ENCODE data around the gene COQ5. TPM values are rescaled to one million over a fixed set of nuclear protein-coding genes. Genes with fewer than 3 reads are reported as not detected.

Gene COQ5
- total RNA-seq, 1 experiment from 2014 or later, result 32.2 TPM

DNA sequence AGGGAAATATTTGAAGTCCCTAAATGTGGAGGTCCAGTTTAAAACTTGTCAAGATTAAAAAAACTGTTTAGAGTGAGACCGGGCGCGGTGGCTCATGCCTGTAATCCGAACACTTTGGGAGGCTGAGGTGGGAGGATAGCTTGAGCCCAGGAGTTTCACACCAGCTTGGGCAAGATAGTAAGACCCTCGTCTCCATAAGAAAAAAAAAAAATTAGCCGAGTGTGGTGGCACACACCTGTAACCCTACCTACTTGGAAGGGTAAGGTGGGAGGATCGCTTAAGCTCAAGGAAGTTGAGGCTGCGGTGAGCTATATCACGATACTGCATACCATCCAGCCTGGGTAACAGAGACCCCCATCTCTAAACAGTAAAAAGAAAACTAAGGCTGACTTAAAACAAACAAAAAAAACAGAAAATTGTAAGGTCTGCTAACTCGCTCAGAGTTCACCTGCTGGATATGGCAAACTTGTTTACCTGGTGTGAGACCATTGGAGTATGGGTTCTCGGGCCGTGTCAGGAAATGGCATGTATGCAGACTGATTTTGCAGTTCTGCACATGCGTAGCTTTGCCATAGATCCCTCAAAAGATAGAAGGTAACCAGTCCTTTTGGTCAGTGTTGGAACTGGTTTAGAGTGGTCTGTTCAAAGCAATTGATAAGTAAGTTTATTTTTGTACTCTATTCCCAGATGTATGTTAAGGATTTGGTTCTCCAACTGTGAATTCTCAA is 7.3 kb upstream of the COQ5 start:
- Histone ChIP-seq H3K9me2 (ENCODE audit: insufficient read depth) (no peaks in the 10 kb centered on the region), H3F3A (ENCODE audit: insufficient read depth, low read depth) (peaks cover 24% of the 10 kb centered on the region; the same call in 1 of the 2 replicates), H3K36me3 (ENCODE audit: low read depth) (peaks cover 27% of the 10 kb centered on the region; the same call in 1 of the 2 replicates), H4K20me1 (ENCODE audit: insufficient read depth) (peaks cover 60% of the 10 kb centered on the region), H3K9me3 (ENCODE audit: insufficient read depth, low read depth) (no peaks in the 10 kb centered on the region), H3K79me2 (ENCODE audit: low read depth) (peaks cover 71% of the 10 kb centered on the region), H3K4me1 (replicated peaks; ENCODE audit: insufficient read depth) (peaks cover 44% of the 10 kb centered on the region), H3K27ac (no peak overlapping the region), H3K27me3 (ENCODE audit: insufficient read depth, low read depth) (no peaks in the 10 kb centered on the region), H2AFZ (no peak overlapping the region), H3K4me3 (peak overlapping the region; percentile 97), H3K4me2 (peak overlapping the region; percentile 92)
- ChIA-PET CTCF (interaction anchor here (0.6 kb wide), 1 partner anchor 215 kb away, joined by 6 read pairs; no protein-coding TSS in a partner anchor), POLR2A (ENCODE audit: unreplicated experiment) (interaction anchor here (0.7 kb wide), 1 partner anchor 1134 kb away, joined by 6 read pairs; no protein-coding TSS in a partner anchor)
- BruUV-seq (replicated peaks), result no TSS peak
- DNase-seq, result no peak
- no peak for TF ChIP-seq EZH2 (IDR thresholded peaks at IDR 0.05; ENCODE audit: low read depth)
- TF ChIP-seq, protein P1, sequence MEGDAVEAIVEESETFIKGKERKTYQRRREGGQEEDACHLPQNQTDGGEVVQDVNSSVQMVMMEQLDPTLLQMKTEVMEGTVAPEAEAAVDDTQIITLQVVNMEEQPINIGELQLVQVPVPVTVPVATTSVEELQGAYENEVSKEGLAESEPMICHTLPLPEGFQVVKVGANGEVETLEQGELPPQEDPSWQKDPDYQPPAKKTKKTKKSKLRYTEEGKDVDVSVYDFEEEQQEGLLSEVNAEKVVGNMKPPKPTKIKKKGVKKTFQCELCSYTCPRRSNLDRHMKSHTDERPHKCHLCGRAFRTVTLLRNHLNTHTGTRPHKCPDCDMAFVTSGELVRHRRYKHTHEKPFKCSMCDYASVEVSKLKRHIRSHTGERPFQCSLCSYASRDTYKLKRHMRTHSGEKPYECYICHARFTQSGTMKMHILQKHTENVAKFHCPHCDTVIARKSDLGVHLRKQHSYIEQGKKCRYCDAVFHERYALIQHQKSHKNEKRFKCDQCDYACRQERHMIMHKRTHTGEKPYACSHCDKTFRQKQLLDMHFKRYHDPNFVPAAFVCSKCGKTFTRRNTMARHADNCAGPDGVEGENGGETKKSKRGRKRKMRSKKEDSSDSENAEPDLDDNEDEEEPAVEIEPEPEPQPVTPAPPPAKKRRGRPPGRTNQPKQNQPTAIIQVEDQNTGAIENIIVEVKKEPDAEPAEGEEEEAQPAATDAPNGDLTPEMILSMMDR (conservative IDR thresholded peaks at IDR 0.05), result no peak
- intact Hi-C loops (cut with micrococcal nuclease; ENCODE audit: unreplicated experiment), result no loop called here

DNA sequence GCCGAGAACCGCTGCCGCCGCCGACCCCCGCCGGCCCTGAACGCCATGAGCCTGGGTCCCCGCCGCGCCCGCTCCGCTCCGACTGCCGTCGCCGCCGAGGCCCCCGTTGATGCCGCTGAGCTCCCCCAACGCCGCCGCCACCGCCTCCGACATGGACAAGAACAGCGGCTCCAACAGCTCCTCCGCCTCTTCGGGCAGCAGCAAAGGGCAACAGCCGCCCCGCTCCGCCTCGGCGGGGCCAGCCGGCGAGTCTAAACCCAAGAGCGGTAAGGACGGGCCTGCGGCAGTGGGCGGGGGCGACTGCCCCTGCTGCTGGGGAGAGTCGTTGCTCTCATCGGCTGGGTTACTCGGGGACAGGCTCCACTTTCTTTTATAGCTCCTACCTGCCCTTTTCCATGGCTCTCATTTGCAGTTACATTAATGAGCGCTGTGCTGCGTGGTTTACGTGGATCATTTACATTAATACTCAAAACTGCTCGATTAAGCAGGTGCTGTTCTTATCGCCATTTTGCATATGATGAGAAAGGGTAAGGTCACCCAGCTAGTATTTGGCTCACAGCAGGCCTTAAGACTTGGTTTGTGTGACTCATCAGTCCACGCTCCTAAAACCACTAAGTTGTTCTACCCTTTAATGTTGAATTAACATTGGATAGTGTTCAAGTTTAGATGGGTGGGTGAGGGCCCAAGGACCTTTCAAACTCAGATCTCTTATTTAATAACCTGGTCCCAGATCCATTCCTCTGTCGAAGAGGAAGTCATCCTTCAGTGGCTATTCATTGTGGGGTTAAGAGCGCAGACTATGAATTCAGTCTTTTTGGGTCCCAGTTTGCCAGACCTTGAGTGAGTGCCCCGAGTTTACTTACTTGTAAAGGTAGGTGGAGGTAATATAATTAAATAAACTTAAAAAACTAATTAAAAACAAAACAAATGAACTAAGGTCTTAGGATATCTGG is 6.0 kb upstream of the COQ5 start:
- H3K36me3 ChIP-seq (ENCODE audit: low read depth), result peaks cover 22% of the 10 kb centered on the region; the same call in 1 of the 2 replicates
- DNase-seq, result peak; percentile 42 to 73
- H3K27ac ChIP-seq, result peak overlapping the region; percentile 60
- peak overlapping the region; percentile 79 for H2AFZ ChIP-seq
- no peaks in the 10 kb centered on the region for H3K9me2 ChIP-seq (ENCODE audit: insufficient read depth)
- TF ChIP-seq, protein P1 (conservative IDR thresholded peaks at IDR 0.05), result no peak
- TF ChIP-seq EZH2 (IDR thresholded peaks at IDR 0.05; ENCODE audit: low read depth), result no peak
- H4K20me1 ChIP-seq (ENCODE audit: insufficient read depth), result peaks cover 47% of the 10 kb centered on the region
- intact Hi-C loops (cut with micrococcal nuclease; ENCODE audit: unreplicated experiment), result loop anchor here (1.0 kb wide), 1 partner anchor 61 kb away; no protein-coding TSS in a partner anchor
- TSS peak; percentile 35 for BruUV-seq (replicated peaks)
- H3K79me2 ChIP-seq (ENCODE audit: low read depth), result peaks cover 58% of the 10 kb centered on the region
- H3K4me1 ChIP-seq (replicated peaks; ENCODE audit: insufficient read depth), result peaks cover 53% of the 10 kb centered on the region
- peak overlapping the region; percentile 92 for H3K4me2 ChIP-seq
- peaks cover 34% of the 10 kb centered on the region for H3F3A ChIP-seq (ENCODE audit: insufficient read depth, low read depth)
- no peaks in the 10 kb centered on the region for H3K27me3 ChIP-seq (ENCODE audit: insufficient read depth, low read depth)
- CTCF ChIA-PET, result no interaction called here
- POLR2A ChIA-PET (ENCODE audit: unreplicated experiment), result interaction anchor here (0.5 to 1.1 kb wide), 4 partner anchors 40 to 334 kb away, joined by 3 to 17 read pairs (median 10); partner anchors contain the start of gene POP5
- peak overlapping the region; percentile 97 for H3K4me3 ChIP-seq
- H3K9me3 ChIP-seq (ENCODE audit: insufficient read depth, low read depth), result no peaks in the 10 kb centered on the region

DNA sequence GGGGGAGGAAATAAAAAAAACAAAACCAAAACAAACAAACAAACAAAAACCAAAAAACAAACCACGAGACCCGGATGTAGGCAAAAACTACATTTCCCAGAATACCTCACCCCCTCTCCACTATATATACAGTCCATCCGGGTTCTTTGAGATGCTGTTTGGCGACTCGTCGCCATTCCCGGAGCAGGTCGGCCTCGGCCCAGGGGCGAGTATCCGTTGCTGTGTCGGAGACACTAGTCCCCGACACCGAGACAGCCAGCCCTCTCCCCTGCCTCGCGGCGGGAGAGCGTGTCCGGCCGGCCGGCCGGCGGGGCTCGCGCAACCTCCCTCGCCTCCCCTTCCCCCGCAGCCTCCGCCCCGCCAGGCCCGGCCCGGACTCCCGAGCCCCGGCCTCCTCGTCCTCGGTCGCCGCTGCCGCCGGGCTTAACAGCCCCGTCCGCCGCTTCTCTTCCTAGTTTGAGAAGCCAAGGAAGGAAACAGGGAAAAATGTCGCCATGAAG is 5.3 kb upstream of the COQ5 start, which contains the start of gene RNF10:
Gene RNF10, plus strand, starts transcription at position 154 of the 500 bp plus-strand sequence. CDS start 456 bp downstream, outside the sequence.
- Histone ChIP-seq H3K36me3 (ENCODE audit: low read depth) (peaks cover 22% of the 10 kb centered on the region; the same call in 1 of the 2 replicates), H4K20me1 (ENCODE audit: insufficient read depth) (peaks cover 42% of the 10 kb centered on the region), H3K9me3 (ENCODE audit: insufficient read depth, low read depth) (no peaks in the 10 kb centered on the region), H2AFZ (peak within 1 kb of the TSS; percentile 79), H3K4me2 (peak within 1 kb of the TSS; percentile 92), H3F3A (ENCODE audit: insufficient read depth, low read depth) (peaks cover 40% of the 10 kb centered on the region), H3K4me1 (replicated peaks; ENCODE audit: insufficient read depth) (peaks cover 55% of the 10 kb centered on the region), H3K27me3 (ENCODE audit: insufficient read depth, low read depth) (no peaks in the 10 kb centered on the region), H3K27ac (peak within 1 kb of the TSS; percentile 60), H3K9me2 (ENCODE audit: insufficient read depth) (no peaks in the 10 kb centered on the region), H3K4me3 (peak within 1 kb of the TSS; percentile 97), H3K79me2 (ENCODE audit: low read depth) (peaks cover 51% of the 10 kb centered on the region)
- intact Hi-C loops (cut with micrococcal nuclease; ENCODE audit: unreplicated experiment), result loop anchor here (1.0 kb wide), 1 partner anchor 60 kb away; no protein-coding TSS in a partner anchor
- BruUV-seq (replicated peaks), result no TSS peak
- ChIA-PET CTCF (no interaction called here), POLR2A (ENCODE audit: unreplicated experiment) (interaction anchor here (1.1 kb wide), 1 partner anchor 333 kb away, joined by 17 read pairs; no protein-coding TSS in a partner anchor)
- DNase-seq, result peak; percentile 64 to 67
- TF ChIP-seq, protein P1 (conservative IDR thresholded peaks at IDR 0.05), result no peak
- TF ChIP-seq EZH2 (IDR thresholded peaks at IDR 0.05; ENCODE audit: low read depth), result no peak

Measured in PC-9 (cell line).